GM19328 (cell line): ENCODE measurements around the gene INA.
"Not testable (repeated sequence)": the region's sequence is repeated elsewhere in the genome, so short reads cannot be mapped to it uniquely, and the experiment has no call there.

Experiments
- ATAC-seq: cut with Tn5 transposase; IDR thresholded peaks from one replicate; pipeline ENCODE4 v1.9.1; 2021; ENCODE audit warnings: mild to moderate bottlenecking, moderate library complexity; ENCODE audit not compliant: unreplicated experiment

INA gene

DNA sequence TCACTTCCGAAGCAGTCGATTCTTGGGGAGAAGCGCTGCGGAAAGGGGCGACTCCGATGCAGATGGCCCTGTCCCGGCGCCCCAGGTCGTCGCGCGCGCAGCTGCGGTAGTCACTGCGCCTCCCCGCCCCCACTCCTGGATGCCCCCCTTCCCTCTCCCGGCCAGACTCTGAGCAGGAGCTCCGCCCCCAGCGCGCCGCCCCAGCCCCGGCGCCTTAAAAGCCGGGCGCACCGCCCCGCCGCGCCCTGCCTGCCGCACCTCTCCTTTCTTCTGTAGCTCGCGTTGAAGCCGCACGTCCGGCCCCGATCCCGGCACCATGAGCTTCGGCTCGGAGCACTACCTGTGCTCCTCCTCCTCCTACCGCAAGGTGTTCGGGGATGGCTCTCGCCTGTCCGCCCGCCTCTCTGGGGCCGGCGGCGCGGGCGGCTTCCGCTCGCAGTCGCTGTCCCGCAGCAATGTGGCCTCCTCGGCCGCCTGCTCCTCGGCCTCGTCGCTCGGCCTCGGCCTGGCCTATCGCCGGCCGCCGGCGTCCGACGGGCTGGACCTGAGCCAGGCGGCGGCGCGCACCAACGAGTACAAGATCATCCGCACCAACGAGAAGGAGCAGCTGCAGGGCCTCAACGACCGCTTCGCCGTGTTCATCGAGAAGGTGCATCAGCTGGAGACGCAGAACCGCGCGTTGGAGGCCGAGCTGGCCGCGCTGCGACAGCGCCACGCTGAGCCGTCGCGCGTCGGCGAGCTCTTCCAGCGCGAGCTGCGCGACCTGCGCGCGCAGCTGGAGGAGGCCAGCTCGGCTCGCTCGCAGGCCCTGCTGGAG lies at the start of gene INA:
TSS of gene INA (plus strand) at position 243 of the 817 bp plus-strand sequence. CDS start at position 317, 74 bp downstream.
- ATAC-seq = no peak

DNA sequence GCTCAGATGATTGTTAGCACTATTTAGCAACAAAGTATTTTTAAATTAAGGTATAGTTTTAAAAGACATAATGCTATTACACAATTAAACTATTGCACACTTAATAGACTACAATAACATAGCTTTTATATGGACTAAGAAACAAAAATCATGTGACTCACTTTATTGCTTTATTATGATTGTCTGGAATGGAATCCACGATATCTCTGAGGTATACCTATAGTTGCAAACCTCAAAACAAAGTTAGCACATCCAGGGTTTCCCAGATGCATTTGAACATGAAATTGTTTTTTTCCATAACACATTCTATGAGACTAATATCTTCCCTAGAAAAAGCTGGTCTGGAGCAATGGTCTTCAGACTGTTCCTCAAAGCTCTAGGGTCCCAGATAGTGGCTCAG lies 49.5 kb upstream of the INA start:
- no peak for ATAC-seq

DNA sequence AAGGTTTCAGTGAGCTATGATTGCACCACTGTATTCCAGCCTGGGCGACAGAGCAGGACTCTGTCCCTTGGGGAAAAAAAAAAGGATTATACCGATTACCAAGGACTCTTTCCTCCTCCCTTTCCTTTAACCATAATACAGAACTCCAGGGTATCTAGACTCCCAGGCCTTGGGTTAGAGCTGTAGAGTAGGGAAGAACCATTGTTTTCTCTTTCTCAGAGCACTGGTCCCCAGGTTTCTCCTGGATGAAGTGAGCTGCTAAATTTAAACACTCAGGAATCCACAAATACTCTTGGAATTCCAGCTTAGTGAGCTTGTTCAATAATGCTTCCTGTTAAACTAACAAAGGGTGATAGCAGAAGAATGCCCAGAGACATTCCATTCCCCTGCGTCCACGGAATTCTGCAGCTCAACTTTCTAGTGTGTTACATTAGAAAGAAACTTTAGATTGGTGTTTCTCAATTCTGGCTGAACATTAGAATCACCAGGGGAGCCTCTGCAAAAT lies 45.8 kb upstream of the INA start:
- no peak for ATAC-seq

DNA sequence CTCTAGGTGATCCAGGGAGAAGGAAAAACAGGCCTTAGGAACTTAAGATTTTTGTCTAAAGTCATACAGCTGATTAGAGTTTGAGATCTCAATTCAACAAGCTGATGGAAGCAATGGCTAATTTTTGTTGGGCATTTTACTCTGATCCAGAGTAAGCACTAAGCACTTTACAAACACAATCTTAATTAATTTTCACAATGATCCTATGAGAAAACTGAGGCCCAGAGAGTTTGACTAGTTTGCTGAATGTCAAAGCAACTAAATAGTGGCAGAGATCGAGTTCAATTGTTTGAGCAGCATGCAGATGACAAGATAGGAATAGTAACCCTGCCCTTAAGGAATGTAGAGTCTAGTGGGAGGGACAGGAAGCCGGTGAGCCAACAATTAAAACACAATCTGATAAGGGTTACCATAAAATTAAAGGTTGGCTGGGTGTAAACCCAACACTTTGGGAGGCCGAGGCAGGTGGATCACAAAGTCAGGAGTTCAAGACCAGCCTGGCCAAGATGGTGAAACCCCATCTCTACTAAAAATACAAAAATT lies 44.7 kb upstream of the INA start:
- no peak for ATAC-seq

DNA sequence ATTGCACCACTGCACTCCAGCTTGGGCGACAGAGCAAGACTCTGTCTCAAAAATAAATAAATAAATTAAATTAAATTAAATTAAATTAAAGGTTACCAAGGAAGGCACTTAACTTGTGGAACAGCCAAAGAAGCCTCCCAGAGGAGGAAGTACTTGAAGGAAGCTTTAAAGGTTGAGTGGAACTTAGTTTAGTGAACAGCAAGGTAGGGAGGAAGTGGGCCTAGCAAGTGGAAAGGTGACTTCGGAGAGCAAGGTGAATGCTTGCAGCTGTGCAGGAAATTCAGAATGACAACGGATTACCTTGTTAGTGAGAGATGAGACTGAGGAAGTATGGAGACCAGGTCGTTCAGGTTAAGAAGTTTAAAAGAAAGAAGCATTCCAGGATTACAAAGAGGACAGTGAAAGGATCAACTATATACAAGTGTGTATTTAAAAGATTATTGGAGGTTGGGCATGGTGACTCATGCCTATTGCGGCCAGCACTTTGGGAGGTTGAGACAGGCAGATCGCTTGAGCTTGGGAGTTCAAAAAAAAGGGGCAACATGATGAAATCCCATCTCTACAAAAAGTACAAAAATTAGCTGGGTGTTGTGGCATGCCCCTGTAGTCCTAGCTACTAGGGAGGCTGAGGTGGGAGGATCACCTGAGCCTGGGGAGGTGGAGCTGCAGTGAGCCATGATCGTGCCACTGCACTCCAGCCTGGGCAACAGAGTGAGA lies 44.0 kb upstream of the INA start:
- ATAC-seq = no peak

DNA sequence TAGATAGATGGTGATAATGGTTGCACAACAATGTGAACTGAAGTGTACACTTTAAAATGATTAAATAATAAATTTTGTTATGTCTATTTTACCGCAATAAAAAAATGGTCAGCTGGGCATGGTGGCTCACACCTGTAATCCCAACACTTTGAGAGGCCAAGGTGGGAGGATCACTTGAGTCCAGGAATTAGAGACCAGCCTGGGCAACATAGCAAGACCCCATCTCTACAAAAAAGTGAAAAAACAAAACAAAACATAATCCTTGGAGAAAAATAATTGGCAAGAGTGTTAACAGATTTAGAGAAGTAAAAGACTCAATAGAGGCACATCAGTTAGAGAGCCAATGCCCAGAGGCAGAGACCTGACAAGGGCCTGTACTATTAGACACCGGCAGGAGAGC lies 41.2 kb upstream of the INA start:
- ATAC-seq = no peak

DNA sequence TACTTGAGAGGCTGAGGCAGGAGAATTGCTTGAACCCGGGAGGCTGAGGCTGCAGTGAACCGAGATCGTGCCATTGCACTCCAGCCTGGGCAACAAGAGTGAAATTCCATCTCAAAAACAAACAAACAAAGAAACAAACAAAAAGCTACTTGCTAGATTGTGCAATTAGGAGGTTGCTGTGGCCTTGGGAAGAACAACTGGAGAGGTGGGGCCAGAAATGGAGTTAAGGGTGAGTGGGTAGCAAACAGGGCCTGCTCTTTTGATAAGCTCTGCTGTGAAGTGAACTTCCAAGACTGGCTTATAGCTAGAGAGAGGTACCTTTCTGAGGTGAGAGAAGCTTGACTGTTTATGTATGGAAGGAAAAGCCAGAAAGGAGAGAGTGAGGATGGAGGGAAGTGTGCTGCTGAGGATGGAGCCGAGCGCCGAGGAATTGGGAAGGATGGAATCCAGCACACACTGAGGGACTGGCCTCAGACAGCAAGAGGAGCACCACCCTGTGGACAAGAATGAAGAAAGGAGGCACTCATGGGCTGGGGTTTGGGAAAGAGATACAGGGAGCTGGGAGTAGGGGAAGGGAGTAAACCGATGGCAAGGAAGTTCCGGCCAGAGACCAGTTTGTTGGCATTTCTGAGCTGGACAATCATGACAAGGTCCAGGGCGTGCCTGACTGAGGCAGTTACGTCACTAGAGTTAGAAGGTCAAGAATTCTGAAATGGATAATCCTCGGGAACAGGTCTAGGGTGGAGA lies 38.3 kb upstream of the INA start:
- no peak for ATAC-seq

DNA sequence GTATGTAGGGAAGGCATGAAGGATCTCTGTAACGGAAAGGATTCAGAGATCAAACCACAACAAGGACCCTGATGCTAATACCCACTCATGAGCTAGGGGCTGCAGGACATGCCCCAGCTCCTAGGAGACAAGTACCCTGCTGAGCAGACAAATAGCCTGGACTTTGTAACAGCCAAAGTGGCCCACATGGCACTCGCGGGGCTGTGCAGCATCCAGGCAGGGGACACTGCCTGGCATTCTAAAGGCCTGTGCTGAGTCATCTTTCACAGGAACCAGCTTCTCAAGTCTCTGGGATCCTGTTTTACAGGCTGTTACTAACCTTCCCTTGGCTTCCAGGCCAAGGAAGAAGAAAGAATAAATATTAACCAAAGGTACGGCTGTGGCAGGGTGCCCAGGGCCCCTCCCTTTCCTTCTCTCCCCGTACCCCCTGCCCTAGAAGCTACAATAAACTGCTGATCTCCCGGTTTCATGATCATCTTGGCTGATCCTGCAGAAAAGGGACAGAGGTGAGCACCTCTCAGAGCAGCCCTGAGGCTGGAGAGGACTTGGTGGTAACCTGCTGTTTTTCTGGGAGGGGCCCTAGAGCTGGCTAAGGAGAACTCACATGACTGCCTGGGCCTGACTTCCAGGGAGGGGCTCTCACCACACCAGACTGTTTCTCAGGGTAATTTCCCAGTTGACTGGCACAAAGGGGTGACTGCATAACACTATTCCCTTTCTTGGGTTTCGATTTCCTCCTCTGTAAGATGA lies 35.5 kb upstream of the INA start:
- ATAC-seq = no peak

DNA sequence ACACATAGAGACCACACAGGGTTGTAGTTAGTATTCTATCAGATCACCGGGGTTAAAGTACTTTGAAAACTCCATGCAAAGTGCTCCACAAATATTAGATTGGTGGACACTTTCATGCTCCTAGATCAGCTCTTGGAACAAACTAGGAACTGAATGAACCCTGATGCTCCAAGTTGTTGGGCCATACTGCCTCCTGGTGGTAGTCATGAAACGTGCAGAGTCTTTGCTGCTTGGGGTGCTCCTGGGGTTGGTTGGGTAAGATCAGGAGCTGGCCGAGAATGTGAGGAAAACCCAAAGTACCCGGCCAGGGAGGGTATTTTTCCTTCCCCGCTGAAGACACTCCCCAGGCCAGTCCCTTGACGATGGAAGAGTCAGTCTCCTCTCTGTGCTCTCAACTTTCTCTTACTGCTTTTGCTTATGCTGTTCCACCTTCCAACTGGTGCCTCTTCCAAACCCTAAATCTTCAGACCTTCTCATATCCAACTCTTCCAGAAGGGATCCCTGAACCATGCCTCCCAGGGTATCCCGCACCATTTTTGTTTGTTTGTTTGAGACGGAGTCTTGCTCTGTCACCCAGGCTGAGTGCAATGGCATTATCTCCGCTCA lies 32.2 kb upstream of the INA start:
- ATAC-seq = no peak

DNA sequence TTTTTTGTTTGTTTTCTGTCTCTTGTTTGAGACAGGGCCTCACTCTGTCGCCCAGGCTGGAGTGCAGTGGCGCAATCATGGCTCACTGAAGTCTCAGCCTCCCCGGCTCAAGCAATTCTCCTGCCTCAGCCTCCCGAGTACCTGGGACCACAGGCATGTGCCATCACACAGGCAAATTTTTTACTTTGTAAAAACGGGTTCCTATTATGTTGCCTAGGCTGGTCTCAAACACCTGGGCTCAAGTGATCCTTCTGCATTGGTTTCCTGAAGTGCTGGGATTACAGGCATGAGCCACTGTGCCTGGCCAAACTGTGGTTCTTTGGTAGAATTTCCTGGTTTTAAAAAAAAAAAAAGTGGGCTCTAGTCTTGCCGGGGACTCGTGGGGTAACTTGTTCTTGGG lies 31.4 kb upstream of the INA start, which contains the start of gene RPEL1:
TSS of gene RPEL1 (plus strand) at position 301 of the 400 bp plus-strand sequence. CDS start 110 bp downstream, outside the sequence.
- not testable (repeated sequence) for ATAC-seq

DNA sequence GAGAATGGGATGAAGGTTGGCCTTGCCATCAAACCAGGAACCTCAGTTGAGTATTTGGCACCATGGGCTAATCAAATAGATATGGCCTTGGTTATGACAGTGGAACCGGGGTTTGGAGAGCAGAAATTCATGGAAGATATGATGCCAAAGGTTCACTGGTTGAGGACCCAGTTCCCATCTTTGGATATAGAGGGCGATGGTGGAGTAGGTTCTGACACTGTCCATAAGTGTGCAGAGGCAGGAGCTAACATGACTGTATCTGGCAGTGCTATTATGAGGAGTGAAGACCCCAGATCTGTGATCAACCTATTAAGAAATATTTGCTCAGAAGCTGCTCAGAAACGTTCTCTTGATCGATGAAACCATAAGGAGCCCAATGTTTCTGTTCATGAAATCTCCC lies 30.6 kb upstream of the INA start:
- no peak for ATAC-seq

DNA sequence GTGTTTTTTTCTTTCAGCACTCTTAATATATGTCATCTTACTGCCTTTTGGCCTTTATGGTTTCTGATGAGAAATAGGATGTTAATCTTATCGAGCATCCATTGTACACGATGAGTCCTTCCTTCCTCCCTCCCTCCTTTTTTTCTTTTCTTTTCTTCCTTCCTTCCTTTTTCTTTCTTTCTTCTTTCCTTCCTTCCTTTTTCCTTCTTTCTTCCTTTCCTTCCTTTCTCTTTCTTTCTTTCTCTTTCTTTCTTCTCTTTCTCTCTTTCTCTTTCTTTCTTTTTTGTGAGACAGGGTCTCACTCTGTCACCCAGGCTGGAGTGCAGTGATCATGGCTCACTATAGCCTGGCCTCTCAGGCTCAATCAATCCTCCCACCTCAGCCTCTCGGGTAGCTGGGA lies 22.8 kb upstream of the INA start:
- ATAC-seq = no peak

DNA sequence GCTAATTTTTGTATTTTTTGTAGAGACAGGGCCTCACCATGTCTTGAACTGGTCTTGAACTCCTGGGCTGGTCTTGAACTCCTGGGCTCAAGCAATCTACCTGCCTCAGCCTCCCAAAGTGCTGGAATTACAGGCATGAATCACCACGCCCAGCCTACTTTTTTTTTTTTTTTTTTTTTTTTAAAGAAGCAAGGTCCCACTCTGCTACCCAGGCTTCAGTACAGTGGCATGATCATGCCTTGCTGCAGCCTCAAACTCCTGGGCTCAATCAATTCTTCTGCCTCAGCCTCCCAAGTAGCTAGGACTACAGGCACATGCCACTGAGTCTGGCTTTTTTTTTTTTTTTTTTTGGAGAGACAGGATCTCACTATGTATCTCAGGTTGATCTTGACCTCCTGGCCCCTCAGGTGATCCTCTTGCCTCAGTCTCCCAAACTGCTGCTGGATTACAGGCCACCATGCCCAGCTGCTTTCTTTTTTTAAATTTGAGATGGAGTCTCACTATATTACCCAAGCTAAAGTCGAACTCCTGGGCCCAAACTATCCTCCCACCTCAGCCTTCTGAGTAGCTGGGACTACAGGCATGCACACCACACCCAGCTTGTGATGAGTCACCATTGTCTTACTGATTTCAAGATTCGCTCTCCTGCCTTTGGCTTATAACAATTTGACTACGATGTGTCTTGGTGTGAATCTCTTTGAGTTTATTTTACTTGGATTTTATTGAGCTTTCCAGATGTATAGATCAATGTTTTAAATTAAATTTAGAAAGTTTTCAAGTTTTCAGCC lies 22.2 kb upstream of the INA start:
- ATAC-seq = no peak

DNA sequence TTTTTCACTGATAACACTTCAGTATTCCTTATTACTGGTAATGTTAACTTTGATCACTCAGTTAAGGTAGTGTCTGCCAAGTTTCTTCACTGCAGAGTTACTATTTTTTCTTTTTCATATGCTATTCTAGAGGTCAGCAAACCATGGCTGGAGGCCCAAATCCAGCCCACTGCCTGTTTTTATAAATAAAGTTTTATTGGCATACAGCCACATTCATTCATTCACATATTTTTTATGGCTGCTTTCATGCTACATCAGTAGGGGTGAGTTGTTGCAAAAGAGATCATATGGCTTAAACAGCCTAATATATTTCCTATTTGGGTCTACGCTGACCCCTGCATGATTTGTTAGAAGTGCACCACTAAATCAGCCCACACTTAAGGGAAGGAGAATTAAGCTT lies 20.3 kb upstream of the INA start:
- no peak for ATAC-seq

DNA sequence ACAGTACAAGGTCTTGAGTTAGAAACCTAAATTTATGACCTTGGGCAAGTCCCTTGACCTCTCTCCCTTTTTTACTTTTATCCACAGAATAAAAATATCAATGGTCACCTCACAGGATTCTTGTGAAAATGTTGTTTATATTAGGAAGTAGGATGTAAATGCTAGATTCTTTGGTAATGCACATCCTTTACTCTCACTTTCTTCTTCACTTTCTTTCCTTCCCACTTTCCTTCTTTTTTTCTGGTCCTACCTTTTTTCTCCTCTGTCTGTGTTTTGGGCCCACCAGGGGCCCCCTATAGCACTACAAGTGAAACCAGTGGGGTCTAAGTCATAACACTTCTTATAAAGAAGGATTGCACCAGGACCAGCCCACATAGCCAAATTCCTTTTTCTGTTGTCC lies 19.1 kb upstream of the INA start:
- no peak for ATAC-seq

DNA sequence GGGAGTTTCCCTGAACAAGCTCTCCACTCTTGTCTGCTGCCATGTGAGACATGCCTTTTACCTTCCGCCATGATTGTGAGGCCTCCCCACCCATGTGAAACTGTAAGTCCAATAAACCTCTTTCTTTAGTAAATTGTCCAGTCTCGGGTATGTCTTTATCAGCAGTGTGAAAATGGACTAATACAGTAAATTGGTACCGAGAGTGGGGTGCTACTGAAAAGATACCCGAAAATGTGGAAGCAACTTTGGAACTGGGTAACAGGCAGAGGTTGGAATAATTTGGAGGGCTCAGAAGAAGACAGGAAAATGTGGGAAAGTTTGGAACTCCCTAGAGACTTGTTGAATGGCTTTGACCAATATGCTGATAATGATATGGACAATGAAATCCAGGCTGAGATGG lies 18.0 kb upstream of the INA start:
- ATAC-seq = not testable (repeated sequence)

DNA sequence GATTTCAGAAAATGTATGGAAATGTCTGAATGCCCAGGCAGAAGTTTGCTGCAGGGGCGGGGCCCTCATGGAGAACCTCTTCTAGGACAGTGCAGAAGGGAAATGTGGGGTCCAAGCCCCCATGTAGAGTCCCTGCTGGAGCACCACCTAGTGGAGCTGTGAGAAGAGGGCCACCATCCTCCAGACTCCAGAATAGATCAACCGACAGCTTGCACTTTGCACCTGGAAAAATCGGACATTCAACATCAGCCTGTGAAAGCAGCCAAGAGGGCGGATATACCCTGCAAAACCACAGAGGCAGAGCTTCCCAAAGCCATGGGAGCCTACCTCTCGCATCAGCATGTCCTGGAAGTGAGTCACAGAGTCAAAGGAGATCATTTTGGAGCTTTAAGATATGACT lies 16.9 kb upstream of the INA start:
- no peak for ATAC-seq

DNA sequence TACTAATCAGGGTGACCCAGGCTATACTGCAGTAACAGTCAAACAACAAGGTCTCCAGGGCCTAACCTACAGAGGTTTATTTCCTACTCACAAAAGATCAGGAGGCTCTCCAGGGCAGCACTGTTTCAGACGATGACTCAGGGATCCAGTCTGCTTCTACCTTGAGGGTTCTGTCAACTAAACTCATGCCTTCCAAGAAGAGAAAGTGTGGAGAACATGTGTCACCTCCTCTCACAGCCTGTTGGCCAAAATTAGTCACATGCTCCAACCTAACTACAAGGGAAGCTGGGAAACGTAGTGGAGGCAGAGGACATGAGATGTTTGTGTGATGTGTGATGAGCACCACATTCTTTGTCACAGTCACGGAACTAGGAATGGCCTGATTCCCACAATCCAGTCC lies 14.7 kb upstream of the INA start:
- no peak for ATAC-seq

DNA sequence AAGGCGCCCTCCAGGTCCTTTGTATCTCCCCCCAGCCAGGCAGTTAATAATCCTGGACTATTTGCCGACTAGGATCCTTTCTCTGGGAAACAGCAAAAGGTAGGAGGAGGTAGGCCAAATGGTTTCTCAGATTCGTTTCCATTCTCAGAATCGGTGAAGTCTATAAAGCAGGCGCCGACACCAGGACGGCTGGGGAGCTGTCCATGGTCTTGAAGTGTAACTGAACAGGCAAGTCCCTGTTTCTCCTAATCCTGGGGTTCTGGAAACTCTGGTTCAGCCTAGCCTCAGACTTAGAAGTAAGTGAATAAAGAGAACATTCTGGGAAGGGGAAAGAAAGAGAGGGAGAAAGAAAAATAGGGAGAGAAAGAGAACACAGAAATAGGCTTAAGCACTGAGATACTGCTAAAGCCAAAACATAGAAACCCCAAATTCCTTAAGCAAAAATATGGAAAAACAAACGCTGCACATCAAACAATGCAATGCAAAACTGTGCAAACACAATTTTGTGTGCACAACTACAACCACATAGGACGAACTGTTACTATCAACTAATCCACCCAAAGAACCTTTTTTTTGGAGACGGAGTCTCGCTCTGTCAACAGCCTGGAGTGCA lies 11.1 kb upstream of the INA start:
- ATAC-seq = no peak
